GM19397 (cell line): Measurements from ENCODE around the gene FAM47C.
"Not testable (repeated sequence)": the region's sequence is repeated elsewhere in the genome, so short reads cannot be mapped to it uniquely, and the experiment has no call there.

Experiments
- ATAC-seq: cut with Tn5 transposase; IDR thresholded peaks from one replicate; pipeline ENCODE4 v1.9.1; 2021; ENCODE audit warnings: mild to moderate bottlenecking, moderate library complexity; ENCODE audit not compliant: unreplicated experiment

Gene FAM47C

GRCh38 chrX:37008182-37008581 lies at the start of gene FAM47C:
TSS of gene FAM47C (plus strand) at chrX:37008366. CDS start at chrX:37008411, 45 bp downstream.
- not testable (repeated sequence) for ATAC-seq

GRCh38 chrX:36961590-36961989 lies 46.6 kb upstream of the FAM47C start:
- ATAC-seq, result no peak

- ATAC-seq, result no peak
Measured at GRCh38 chrX:36963069-36963808, 44.9 kb upstream of the FAM47C start.

- ATAC-seq, result no peak
Measured at GRCh38 chrX:36963852-36964251, 44.3 kb upstream of the FAM47C start.

GRCh38 chrX:36973575-36973974 lies 34.6 kb upstream of the FAM47C start:
- no peak for ATAC-seq

GRCh38 chrX:36974911-36975310 lies 33.3 kb upstream of the FAM47C start:
- no peak for ATAC-seq

GRCh38 chrX:36978886-36979285 lies 29.3 kb upstream of the FAM47C start:
- no peak for ATAC-seq

GRCh38 chrX:36983831-36984230 lies 24.3 kb upstream of the FAM47C start:
- ATAC-seq, result no peak

- ATAC-seq, result not testable (repeated sequence)
Measured at GRCh38 chrX:36985416-36986209, 22.6 kb upstream of the FAM47C start.

GRCh38 chrX:36986231-36986630 lies 21.9 kb upstream of the FAM47C start:
- ATAC-seq, result no peak

- not testable (repeated sequence) for ATAC-seq
Measured at GRCh38 chrX:36987212-36987611, 21.0 kb upstream of the FAM47C start.

- ATAC-seq, result no peak
Measured at GRCh38 chrX:37000140-37000539, 8.0 kb upstream of the FAM47C start.

- no peak for ATAC-seq
Measured at GRCh38 chrX:37010496-37010895, 2.3 kb downstream of the FAM47C start.

GRCh38 chrX:37034260-37034659 lies 26.1 kb downstream of the FAM47C start:
- ATAC-seq, result not testable (repeated sequence)

GRCh38 chrX:37036674-37037220 lies 28.6 kb downstream of the FAM47C start:
- ATAC-seq, result not testable (repeated sequence)

- ATAC-seq, result not testable (repeated sequence)
Measured at GRCh38 chrX:37038814-37039213, 30.6 kb downstream of the FAM47C start.

GRCh38 chrX:37042956-37043885 lies 35.1 kb downstream of the FAM47C start:
- not testable (repeated sequence) for ATAC-seq

- no peak for ATAC-seq
Measured at GRCh38 chrX:37047776-37048175, 39.6 kb downstream of the FAM47C start.

- not testable (repeated sequence) for ATAC-seq
Measured at GRCh38 chrX:37057572-37057971, 49.4 kb downstream of the FAM47C start.

- ATAC-seq, result peak; percentile 69
Measured at GRCh38 chrX:37060999-37061398, 52.8 kb downstream of the FAM47C start.
